T-helper 17 cell (primary cell): Measurements from ENCODE around the gene FURIN. TPM values are rescaled to one million over a fixed set of nuclear protein-coding genes. Genes with fewer than 3 reads are reported as not detected.

Source experiments
- ATAC-seq: fragments of 150-1000 bp; cut with Tn5 transposase; 2 replicates; pipeline ENCODE4 v1.10.0; 2021; ENCODE audit warnings: mild to moderate bottlenecking, moderate library complexity
- DNase-seq, 3 donors: peaks; one replicate each; pipeline versions ENCODE4 v3.0.0 to v3.0.0-alpha.2; 2020 to 2021
- H3K9me3 ChIP-seq: one replicate; pipeline ENCODE4 v1.7.0; 2013; ENCODE audit warnings: low read length, mild to moderate bottlenecking; ENCODE audit not compliant: control insufficient read depth, poor library complexity, severe bottlenecking
- H3K27ac Mint-ChIP-seq: one replicate; pipeline ENCODE4 v1.8.0; 2022; ENCODE audit warnings: mild to moderate bottlenecking, moderate library complexity, mixed read lengths
- H3K27me3 Mint-ChIP-seq: one replicate; pipeline ENCODE4 v1.8.0; 2022; ENCODE audit warnings: mixed read lengths
- H3K36me3 Mint-ChIP-seq: one replicate; pipeline ENCODE4 v1.8.0; 2022; ENCODE audit warnings: low read depth, mixed read lengths
- H3K4me1 Mint-ChIP-seq: one replicate; pipeline ENCODE4 v1.8.0; 2022; ENCODE audit warnings: mild to moderate bottlenecking, mixed read lengths
- H3K4me3 Mint-ChIP-seq: one replicate; pipeline ENCODE4 v1.8.0; 2022; ENCODE audit warnings: mild to moderate bottlenecking, moderate library complexity, mixed read lengths
- total RNA-seq, 4 donors: library from RNA in 2 of 4; stranded (reverse) in 2 of 4; gene quantifications; one replicate each; pipeline ENCODE4 v1.2.3 and lab custom pipeline; 2022 to 2026

FURIN gene
- total RNA-seq, 2 donors from 2014 or later = 133 to 260 TPM

DNA sequence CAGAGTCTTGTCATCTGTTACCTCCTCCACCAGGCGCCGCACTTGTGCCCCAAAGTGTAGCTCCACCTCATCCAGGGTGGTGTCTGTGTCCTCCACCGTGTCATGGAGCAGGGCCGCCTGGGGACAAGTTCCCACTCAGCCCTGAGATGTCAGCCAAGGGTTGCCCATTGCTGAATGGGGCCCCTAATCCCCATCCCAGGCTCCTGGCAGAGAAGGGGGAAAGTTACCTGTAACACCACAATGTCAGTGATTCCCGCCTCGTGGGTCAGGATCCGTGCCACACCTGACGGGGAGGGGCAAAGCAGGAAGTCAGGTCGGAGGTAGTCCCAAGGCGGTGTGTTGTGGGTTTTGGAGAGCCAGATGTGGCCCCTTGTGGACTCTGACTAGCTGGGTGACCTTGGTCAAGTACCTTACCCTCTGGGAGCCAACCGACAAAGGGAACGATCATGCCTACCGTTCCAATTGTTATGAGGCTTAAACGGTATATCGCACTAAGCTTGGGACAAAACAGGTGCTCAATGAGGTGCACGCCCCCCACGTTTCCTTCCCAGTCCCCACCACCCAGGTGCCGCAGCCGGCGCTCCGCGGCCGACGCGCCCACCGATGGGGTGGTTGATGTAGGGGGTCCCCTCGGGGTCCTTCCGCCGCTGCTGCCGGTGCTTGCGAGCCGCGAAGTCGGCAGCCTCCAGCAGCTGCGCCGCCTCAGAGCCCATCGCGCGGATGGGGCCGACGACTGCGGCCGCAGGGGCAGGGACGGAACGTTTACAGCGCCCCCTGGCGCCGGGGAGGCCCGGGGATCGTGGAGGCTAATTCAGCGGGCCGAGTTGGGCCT, 63.7 kb downstream of the FURIN start, which contains the start of gene HDDC3:
Gene HDDC3 (minus strand): TSS at position 722 of the 832 bp plus-strand sequence. CDS start 9 bp downstream, at position 713.
- ATAC-seq (peak; percentile 64), DNase-seq (peak; percentile 79 to 91 (median 87))
- H3K4me3 Mint-ChIP-seq = peak within 1 kb of the TSS; percentile 98
- no peaks in the 10 kb centered on the region for H3K36me3 Mint-ChIP-seq
- H3K9me3 ChIP-seq = no peaks in the 10 kb centered on the region
- peak within 1 kb of the TSS; percentile 96 for H3K27ac Mint-ChIP-seq
- H3K27me3 Mint-ChIP-seq = no peaks in the 10 kb centered on the region
- peaks cover 34% of the 10 kb centered on the region for H3K4me1 Mint-ChIP-seq

DNA sequence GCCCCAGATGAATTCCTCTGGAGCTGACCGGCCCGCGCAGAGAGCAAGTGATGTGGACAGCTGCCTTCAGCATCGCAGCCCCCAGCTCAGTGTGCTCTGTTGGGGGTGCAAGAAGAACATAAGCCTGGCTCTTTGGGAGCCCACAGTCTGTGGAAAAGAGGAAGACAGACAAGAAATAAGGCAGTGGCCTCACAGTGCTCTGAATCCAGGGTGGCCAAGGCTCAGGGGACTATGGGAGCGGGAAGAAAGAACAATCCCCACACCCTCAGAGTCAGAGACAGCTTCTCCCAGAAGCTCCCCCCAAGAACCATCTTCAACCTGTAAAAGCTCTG, 64.2 kb downstream of the FURIN start:
- Mint-ChIP-seq H3K27me3 (no peaks in the 10 kb centered on the region), H3K4me1 (peaks cover 34% of the 10 kb centered on the region), H3K36me3 (no peaks in the 10 kb centered on the region), H3K27ac (peak overlapping the region; percentile 96), H3K4me3 (peak overlapping the region; percentile 98)
- DNase-seq (no peak), ATAC-seq (no peak)
- no peaks in the 10 kb centered on the region for H3K9me3 ChIP-seq

Other genes with a start within 250 kb of the FURIN start
- gene BLM, start 151.2 kb upstream of the FURIN start, total RNA-seq = 1 to 10 TPM; 7.8 to 8.8 TPM
- gene FES, start 15.9 kb downstream of the FURIN start, total RNA-seq = 10 to 100 TPM in 1 of 2 donors, 1 to 10 TPM in 1; 6.0 to 12.7 TPM
- gene MAN2A2, start 34.7 kb downstream of the FURIN start, total RNA-seq = 100 to 1,000 TPM; 159 to 186 TPM
- gene HDDC3, start 64.0 kb downstream of the FURIN start, total RNA-seq = 10 to 100 TPM; 11.1 to 12.9 TPM
- 10 to 100 TPM; 36.9 to 38.3 TPM for gene UNC45A, start 66.7 kb downstream of the FURIN start, total RNA-seq
- 1 to 10 TPM; 3.7 to 5.3 TPM for gene RCCD1, start 86.3 kb downstream of the FURIN start, total RNA-seq
- gene PRC1, start 125.9 kb downstream of the FURIN start, total RNA-seq = 10 to 100 TPM; 19.9 to 40.6 TPM
- gene VPS33B, start 154.0 kb downstream of the FURIN start, total RNA-seq = 10 to 100 TPM; 19.2 to 23.6 TPM
- under 1 TPM in 1 of 2 donors, not detected in 1; 0.10 TPM for gene SV2B, start 231.7 kb downstream of the FURIN start, total RNA-seq